HG03103 (cell line): Measurements from ENCODE around the gene CNP.
A peak's percentile ranks its signal among the peaks of the same experiment; 100 is the strongest.
"Not testable (repeated sequence)": the region's sequence is repeated elsewhere in the genome, so short reads cannot be mapped to it uniquely, and the experiment has no call there.

ENCODE experiments used
- ATAC-seq: cut with Tn5 transposase; IDR thresholded peaks from one replicate; pipeline ENCODE4 v1.9.1; 2021; ENCODE audit warnings: low read depth; ENCODE audit not compliant: unreplicated experiment

Gene CNP

GRCh38 chr17:42000413-42001133, 34.0 kb downstream of the CNP start:
- no peak for ATAC-seq

GRCh38 chr17:42001729-42002128, 35.1 kb downstream of the CNP start:
- ATAC-seq: no peak

- ATAC-seq: no peak
Observed at GRCh38 chr17:42002175-42002791, 35.7 kb downstream of the CNP start.

DNA sequence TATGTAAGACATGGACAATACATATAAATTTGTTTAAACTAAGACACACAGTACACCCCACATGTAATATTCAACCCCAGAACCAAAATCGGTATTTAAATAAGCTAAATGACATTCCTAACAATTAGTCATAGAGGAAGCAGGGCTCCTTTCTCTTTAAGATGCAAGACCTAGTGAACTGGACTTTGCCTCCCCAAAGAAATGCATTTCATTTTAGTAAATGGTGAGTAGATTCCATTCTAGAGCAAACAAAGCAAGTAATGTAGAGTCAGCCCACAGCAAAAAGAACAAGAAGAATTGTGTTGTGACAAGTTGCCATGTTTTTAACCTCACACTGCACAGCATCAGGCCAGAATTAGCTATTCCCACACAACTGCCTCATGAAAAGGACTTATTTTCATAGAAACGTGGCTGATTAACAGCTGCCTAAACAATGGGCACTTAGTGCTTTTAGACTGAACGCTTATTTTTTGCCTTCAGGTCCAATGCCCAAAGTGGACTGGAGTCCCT, 36.3 kb downstream of the CNP start:
- ATAC-seq: no peak

DNA sequence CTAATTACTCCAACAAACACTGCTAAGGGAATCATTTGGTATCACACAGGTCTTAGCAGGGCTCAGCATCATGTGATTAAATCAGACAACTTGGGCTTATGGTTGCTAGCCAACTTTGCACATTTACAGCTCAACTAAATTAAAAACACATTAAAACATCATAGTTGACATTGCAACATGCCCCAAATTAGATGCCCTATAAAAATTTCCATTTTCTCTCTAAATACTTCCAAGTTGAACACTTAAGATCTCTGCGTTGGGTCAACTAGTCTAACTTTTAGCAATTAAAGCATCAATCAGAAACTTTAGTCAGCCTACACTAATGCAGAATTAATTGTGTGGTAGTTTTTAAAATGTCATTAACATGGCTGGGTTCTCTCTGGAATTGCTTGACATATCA, 38.6 kb downstream of the CNP start:
- no peak for ATAC-seq

GRCh38 chr17:42009170-42009569, 42.6 kb downstream of the CNP start:
- ATAC-seq: no peak

DNA sequence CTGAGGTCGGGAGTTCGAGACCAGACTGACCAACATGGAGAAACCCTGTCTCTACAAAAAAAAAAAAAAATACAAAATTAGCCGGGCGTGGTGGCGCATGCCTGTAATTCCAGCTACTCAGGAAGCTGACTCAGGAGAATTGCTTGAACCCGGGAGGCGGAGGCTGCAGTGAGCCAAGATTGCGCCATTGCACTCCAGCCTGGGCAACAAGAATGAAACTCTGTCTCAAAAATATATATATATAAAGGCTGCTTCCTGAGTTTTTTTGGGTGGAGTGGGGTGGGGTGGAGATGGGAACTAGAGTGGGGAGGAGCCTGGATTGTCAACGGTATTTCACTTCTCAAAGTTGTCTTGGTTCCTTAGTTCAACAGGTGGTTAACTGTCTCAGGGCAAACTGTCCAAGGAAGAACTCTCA, 43.7 kb downstream of the CNP start:
- not testable (repeated sequence) for ATAC-seq

GRCh38 chr17:42010898-42011516, 44.4 kb downstream of the CNP start:
- ATAC-seq: no peak

DNA sequence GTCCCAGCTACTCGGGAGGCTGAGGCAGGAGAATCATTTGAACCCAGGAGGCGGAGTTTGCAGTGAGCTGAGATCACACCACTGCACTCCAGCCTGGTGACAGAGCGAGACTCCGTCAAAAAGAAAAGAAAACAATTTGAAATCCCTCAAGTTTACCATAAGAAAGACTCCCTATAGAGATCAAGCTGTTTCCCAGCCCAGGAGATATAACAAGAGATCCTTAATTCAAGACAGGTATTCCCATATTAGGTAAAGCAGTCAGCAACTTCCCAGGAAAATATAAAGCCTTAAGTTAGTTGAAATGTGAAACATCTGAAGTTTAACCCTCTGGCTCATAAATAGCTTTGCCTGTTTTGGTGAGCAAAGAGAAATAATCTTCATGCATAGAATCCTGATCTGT, 45.8 kb downstream of the CNP start:
- not testable (repeated sequence) for ATAC-seq

DNA sequence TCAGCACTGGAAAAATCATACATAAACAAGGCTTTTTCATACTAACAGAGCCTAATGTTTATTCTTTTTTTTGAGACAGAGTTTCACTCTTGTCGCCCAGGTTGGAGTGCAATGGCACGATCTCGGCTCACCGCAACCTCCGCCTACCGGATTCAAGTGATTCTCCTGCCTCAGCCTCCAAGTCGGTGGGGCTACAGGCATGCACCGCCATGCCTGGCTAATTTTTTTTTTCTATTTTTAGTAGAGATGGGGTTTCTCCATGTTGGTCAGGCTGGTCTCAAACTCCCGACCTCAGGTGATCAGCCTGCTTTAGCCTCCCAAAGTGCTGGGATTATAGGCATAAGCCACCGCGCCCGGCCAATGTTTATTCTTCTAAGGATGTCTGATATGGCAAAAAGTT, 47.1 kb downstream of the CNP start:
- not testable (repeated sequence) for ATAC-seq

- no peak for ATAC-seq
Observed at GRCh38 chr17:42016411-42016831, 49.8 kb downstream of the CNP start.

- peak; percentile 63 for ATAC-seq
Observed at GRCh38 chr17:42016941-42017865, 50.6 kb downstream of the CNP start, which contains the start of gene DNAJC7. Gene DNAJC7, minus strand, starts transcription at chr17:42017439. Its CDS starts 23 bp downstream, at chr17:42017416.

DNA sequence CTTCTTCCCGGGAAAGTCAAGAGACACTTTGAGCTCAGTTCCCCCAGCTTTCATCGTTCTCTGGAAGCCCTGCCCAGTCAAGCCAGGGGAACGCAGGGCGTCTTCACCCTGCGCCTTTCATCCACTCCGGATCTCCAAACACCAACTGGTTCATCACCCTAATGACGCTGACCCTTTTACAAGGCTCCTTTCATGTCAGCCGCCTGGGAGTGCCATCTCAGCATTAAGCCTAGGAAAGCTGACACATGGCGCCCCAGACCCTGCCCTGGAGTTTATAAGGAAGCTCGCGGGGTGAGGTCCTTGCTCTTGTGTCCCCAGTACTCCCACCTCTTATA, 51.2 kb downstream of the CNP start:
- no peak for ATAC-seq

DNA sequence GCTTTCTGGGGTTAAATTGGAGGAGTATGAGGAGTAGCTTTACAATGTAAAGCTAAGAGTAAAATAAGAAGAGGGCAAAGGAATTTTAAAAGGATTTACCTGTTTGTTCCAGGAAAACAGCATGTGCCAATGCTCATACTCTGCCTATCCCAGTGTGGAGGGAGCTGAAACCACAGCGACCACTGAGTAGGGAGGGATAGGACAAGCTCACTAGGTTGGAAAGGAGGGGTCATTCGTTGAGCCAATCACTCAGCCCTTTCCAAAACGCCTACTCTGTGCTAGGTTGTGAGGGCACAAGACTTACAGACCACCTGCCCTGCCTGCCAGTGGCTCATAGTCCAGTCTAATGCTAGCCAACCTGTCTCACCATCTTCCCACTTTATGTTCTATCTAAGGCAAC, 51.7 kb downstream of the CNP start:
- ATAC-seq: no peak

DNA sequence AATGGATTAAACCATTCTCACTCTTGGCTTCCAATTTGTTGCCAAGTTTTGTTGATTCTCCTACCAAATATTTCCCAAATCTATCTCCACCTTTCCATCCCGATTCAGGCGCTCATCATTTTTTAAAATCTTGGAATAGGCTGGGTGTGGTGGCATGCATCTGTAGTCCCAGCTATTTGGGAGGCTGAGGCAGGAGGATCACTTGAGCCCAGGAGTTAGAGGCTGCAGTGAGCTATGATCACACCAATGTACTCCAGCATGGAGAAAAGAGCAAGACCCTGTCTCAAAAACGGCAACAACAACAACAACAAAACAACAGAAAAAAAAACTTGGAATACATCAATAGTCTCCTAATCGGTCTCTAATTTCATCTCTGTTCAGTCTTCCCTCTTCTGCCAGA, 52.4 kb downstream of the CNP start:
- ATAC-seq: no peak

GRCh38 chr17:42019509-42020404, 53.2 kb downstream of the CNP start, which contains the start of gene NKIRAS2:
Gene NKIRAS2, plus strand, starts transcription at chr17:42020090. Its CDS starts 1,488 bp downstream, at chr17:42021578.
- peak; percentile 47 for ATAC-seq

GRCh38 chr17:42020845-42021244, 54.2 kb downstream of the CNP start:
- ATAC-seq: not testable (repeated sequence)

DNA sequence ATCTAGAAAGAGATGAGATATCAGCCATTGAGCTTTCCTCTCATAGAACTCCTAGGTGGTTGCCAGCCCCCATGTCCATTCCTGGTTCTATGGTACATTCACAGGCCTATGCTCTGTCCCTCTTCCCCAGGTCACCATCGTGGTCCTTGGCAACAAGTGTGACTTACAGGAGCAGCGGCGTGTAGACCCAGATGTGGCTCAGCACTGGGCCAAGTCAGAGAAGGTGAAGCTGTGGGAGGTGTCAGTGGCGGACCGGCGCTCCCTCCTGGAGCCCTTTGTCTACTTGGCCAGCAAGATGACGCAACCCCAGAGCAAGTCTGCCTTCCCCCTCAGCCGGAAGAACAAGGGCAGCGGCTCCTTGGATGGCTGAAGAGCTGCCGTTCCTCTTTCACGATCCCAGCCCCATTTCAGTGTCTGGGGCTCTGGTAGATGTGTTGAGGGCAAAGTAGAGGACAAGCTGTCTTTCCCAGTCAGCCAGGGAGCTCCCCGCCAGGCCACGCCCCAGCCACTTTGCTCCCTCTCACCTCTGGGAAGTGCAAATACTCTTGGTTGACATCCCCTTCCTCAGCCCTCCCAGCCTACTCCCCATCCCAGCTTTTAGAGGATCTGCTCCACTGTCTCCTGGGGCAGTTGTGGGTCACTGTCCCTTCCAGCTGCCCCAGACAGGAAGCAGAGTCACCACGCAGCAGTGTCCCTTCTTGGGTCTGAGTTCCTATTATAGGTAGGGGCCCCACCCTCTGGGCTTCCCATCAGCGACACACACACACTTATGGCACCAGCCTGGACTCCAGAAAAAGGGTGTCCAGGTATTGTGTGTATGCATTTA, 57.1 kb downstream of the CNP start:
- no peak for ATAC-seq

DNA sequence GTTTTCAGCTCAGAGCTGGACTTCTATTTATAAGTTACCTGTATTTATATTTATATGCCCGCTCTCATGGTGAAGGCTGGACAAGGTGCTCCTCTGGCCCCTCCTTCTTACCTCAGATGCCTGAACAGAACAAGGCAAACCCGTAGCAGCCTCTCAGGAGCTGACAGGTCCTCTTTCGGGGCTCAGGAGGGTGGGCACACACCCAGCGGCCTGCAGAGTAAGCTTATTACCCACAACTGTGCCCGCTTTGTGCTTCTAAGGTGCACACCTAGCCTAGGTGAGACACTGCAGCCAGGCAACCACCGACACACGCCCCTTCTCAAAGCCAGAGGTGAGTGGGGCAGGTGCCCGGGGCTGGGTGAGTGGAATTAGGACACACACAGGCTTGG, 58.6 kb downstream of the CNP start:
- no peak for ATAC-seq
